ENCODE measurements around the gene FBXL3.

DNA sequence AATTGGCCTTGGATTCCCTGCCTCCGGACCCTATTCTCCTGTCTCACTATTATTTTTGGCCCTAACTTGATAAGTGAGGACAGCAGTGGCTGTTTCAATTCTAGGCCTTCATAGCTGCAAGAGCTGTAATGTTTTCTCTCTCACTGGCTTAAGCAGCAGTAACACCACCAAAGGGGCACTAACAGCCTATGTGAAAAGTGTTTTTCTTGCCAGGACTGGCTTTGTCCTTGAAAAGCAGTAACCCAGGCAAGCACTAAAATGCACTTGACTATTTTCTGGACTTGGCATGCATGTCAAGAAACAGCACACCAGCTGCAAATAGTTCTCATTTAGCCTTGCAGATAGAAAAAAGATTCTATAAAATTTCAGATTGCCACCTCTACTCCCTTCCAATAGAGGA lies 9.3 kb upstream of the FBXL3 start:
- TF ChIP-seq POLR2A (IDR thresholded peaks at IDR 0.05) = no peak
- TF ChIP-seq, protein P1, sequence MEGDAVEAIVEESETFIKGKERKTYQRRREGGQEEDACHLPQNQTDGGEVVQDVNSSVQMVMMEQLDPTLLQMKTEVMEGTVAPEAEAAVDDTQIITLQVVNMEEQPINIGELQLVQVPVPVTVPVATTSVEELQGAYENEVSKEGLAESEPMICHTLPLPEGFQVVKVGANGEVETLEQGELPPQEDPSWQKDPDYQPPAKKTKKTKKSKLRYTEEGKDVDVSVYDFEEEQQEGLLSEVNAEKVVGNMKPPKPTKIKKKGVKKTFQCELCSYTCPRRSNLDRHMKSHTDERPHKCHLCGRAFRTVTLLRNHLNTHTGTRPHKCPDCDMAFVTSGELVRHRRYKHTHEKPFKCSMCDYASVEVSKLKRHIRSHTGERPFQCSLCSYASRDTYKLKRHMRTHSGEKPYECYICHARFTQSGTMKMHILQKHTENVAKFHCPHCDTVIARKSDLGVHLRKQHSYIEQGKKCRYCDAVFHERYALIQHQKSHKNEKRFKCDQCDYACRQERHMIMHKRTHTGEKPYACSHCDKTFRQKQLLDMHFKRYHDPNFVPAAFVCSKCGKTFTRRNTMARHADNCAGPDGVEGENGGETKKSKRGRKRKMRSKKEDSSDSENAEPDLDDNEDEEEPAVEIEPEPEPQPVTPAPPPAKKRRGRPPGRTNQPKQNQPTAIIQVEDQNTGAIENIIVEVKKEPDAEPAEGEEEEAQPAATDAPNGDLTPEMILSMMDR (IDR thresholded peaks at IDR 0.05) = no peak
- no peak for TF ChIP-seq POLR2AphosphoS5 (IDR thresholded peaks at IDR 0.05; ENCODE audit: insufficient read depth in 1 of 2, low read depth in 1 of 2)
